Kidney capillary endothelial cell (primary cell): ENCODE results near the gene MAGOHB.
A peak's percentile ranks its signal among the peaks of the same experiment; 100 is the strongest.
"Not testable (repeated sequence)": the region's sequence is repeated elsewhere in the genome, so short reads cannot be mapped to it uniquely, and the experiment has no call there.

Experiments
- DNase-seq: peaks from one replicate; pipeline ENCODE4 v3.0.0-alpha.2; 2018; ENCODE audit warnings: low spot score

Gene MAGOHB

GRCh38 chr12:10612110-10612509, 1.3 kb downstream of the MAGOHB start:
- DNase-seq = no peak

- not testable (repeated sequence) for DNase-seq
Measured at GRCh38 chr12:10611258-10611657, 2.2 kb downstream of the MAGOHB start.

- no peak for DNase-seq
Measured at GRCh38 chr12:10610188-10610587, 3.2 kb downstream of the MAGOHB start.

GRCh38 chr12:10607885-10608458, 5.4 kb downstream of the MAGOHB start:
- DNase-seq = peak; percentile 7

GRCh38 chr12:10601860-10602259, 11.5 kb downstream of the MAGOHB start:
- DNase-seq = no peak

GRCh38 chr12:10600988-10601387, 12.4 kb downstream of the MAGOHB start:
- no peak for DNase-seq

- no peak for DNase-seq
Measured at GRCh38 chr12:10595881-10596280, 17.5 kb downstream of the MAGOHB start.

- DNase-seq = no peak
Measured at GRCh38 chr12:10590966-10591365, 22.4 kb downstream of the MAGOHB start.

GRCh38 chr12:10584415-10584814, 29.0 kb downstream of the MAGOHB start:
- no peak for DNase-seq

- DNase-seq = no peak
Measured at GRCh38 chr12:10582704-10583103, 30.7 kb downstream of the MAGOHB start.

GRCh38 chr12:10582133-10582532, 31.3 kb downstream of the MAGOHB start:
- DNase-seq = not testable (repeated sequence)

- DNase-seq = no peak
Measured at GRCh38 chr12:10574307-10574706, 39.1 kb downstream of the MAGOHB start.

GRCh38 chr12:10572021-10572490, 41.4 kb downstream of the MAGOHB start:
- not testable (repeated sequence) for DNase-seq

GRCh38 chr12:10571141-10571540, 42.3 kb downstream of the MAGOHB start:
- no peak for DNase-seq

- DNase-seq = no peak
Measured at GRCh38 chr12:10567813-10568212, 45.6 kb downstream of the MAGOHB start.

GRCh38 chr12:10563966-10564365, 49.4 kb downstream of the MAGOHB start:
- DNase-seq = no peak

- no peak for DNase-seq
Measured at GRCh38 chr12:10563002-10563401, 50.4 kb downstream of the MAGOHB start.

- peak; percentile 38 for DNase-seq
Measured at GRCh38 chr12:10562306-10562933, 51.0 kb downstream of the MAGOHB start.

- DNase-seq = no peak
Measured at GRCh38 chr12:10559244-10559643, 54.2 kb downstream of the MAGOHB start.

- DNase-seq = no peak
Measured at GRCh38 chr12:10558789-10559188, 54.6 kb downstream of the MAGOHB start.

GRCh38 chr12:10558301-10558700, 55.1 kb downstream of the MAGOHB start:
- DNase-seq = no peak

GRCh38 chr12:10557766-10558165, 55.6 kb downstream of the MAGOHB start:
- DNase-seq = no peak

GRCh38 chr12:10557329-10557728, 56.1 kb downstream of the MAGOHB start:
- no peak for DNase-seq
